ENCODE data around the gene EMP2. TPM values are rescaled to one million over a fixed set of nuclear protein-coding genes. Genes with fewer than 3 reads are reported as not detected.

The EMP2 gene
- total RNA-seq, 1 donor from 2014 or later = 14.6 TPM

DNA sequence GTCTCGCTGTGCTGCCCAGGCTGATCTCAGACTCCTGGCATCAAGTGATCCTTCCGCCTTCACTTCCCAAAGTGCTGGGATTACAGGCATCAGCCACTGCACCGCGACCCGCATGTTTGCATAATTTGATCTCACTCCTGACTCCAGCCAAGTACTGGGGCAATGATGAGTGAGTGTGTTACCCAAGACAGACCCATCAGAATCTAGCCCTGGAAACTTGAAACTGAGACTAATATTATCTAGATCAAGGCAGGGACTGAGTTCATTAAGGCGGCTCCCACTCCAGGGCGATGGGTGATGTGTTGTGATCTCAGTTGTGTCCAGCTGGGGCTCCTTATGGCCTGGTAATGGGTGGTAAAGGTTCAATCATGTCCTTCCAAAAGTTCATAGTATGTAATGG, 53.4 kb downstream of the EMP2 start:
- no peak overlapping the region for H3K4me3 Mint-ChIP-seq (ENCODE audit: unreplicated experiment)
- H3K27ac Mint-ChIP-seq (ENCODE audit: unreplicated experiment) = no peak overlapping the region
- no peaks in the 10 kb centered on the region for H3K9me3 Mint-ChIP-seq (ENCODE audit: low read depth)
- H3K36me3 Mint-ChIP-seq (ENCODE audit: low read depth) = peaks cover 2% of the 10 kb centered on the region
- H3K4me1 Mint-ChIP-seq (ENCODE audit: low read depth) = no peaks in the 10 kb centered on the region
- TF ChIP-seq, protein P1, sequence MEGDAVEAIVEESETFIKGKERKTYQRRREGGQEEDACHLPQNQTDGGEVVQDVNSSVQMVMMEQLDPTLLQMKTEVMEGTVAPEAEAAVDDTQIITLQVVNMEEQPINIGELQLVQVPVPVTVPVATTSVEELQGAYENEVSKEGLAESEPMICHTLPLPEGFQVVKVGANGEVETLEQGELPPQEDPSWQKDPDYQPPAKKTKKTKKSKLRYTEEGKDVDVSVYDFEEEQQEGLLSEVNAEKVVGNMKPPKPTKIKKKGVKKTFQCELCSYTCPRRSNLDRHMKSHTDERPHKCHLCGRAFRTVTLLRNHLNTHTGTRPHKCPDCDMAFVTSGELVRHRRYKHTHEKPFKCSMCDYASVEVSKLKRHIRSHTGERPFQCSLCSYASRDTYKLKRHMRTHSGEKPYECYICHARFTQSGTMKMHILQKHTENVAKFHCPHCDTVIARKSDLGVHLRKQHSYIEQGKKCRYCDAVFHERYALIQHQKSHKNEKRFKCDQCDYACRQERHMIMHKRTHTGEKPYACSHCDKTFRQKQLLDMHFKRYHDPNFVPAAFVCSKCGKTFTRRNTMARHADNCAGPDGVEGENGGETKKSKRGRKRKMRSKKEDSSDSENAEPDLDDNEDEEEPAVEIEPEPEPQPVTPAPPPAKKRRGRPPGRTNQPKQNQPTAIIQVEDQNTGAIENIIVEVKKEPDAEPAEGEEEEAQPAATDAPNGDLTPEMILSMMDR (IDR thresholded peaks at IDR 0.05) = no peak
- no peak for DNase-seq (ENCODE audit: low spot score)
- H3K27me3 Mint-ChIP-seq (ENCODE audit: low read depth) = no peaks in the 10 kb centered on the region

DNA sequence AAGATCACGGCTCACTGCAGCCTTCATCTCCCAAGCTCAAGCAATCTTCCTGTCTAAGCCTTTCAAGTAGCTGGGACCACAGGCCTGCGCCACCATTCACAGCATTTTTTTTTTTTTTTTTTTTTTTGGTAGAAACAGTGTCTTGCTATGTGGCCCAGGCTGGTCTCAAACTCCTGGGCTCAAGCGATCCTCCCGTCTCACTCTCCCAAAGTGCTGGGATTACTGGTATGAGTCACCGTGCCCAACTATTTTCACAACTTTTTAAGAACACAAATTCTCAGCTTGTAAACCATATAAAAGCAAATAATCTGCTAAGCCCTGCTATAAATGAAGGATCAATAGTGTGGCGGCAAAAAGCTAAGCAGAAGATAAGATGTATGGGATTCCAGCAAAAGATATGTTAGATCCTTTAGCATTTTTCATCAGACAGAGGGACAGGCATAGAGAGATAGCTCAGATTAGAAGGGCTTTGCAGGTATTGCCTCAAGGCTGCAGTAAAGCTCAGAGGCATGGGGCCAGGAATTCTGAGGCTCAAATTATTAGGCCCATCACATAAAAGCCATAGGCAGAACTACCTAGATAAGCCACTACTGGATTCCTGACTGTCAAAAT, 55.1 kb downstream of the EMP2 start:
- Mint-ChIP-seq H3K27ac (ENCODE audit: unreplicated experiment) (no peak overlapping the region), H3K9me3 (ENCODE audit: low read depth) (no peaks in the 10 kb centered on the region)

DNA sequence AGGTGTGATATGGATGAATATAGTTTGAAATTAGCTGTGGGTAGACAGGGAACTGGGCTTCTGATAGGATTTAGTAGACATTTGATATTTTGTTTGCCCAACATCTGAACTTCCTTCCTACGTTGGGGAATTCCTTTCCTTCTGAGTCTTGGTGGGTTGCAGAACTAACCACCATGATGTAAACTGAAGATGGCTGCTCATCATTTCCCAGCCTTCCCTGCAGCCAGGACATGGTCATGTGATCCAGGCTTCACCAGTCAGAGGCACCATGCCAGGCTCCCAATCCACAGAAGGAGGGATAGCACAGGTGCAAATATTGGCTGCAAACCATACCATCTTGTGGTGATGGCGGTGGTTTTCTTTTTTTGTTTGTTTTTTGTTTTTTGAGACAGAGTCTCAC, 57.4 kb downstream of the EMP2 start:
- Mint-ChIP-seq H3K27ac (ENCODE audit: unreplicated experiment) (no peak overlapping the region), H3K9me3 (ENCODE audit: low read depth) (no peaks in the 10 kb centered on the region), H3K4me1 (ENCODE audit: low read depth) (no peaks in the 10 kb centered on the region), H3K4me3 (ENCODE audit: unreplicated experiment) (no peak overlapping the region), H3K36me3 (ENCODE audit: low read depth) (no peaks in the 10 kb centered on the region), H3K27me3 (ENCODE audit: low read depth) (no peaks in the 10 kb centered on the region)
- TF ChIP-seq, protein P1 (IDR thresholded peaks at IDR 0.05) = no peak
- no peak for DNase-seq (ENCODE audit: low spot score)

More for the DNA sequence above, 55.1 kb downstream of the EMP2 start:
- Mint-ChIP-seq H3K4me3 (ENCODE audit: unreplicated experiment) (no peak overlapping the region), H3K4me1 (ENCODE audit: low read depth) (no peaks in the 10 kb centered on the region), H3K27me3 (ENCODE audit: low read depth) (no peaks in the 10 kb centered on the region), H3K36me3 (ENCODE audit: low read depth) (peaks cover 2% of the 10 kb centered on the region)
- no peak for DNase-seq (ENCODE audit: low spot score)
- TF ChIP-seq, protein P1 (IDR thresholded peaks at IDR 0.05) = no peak

DNA sequence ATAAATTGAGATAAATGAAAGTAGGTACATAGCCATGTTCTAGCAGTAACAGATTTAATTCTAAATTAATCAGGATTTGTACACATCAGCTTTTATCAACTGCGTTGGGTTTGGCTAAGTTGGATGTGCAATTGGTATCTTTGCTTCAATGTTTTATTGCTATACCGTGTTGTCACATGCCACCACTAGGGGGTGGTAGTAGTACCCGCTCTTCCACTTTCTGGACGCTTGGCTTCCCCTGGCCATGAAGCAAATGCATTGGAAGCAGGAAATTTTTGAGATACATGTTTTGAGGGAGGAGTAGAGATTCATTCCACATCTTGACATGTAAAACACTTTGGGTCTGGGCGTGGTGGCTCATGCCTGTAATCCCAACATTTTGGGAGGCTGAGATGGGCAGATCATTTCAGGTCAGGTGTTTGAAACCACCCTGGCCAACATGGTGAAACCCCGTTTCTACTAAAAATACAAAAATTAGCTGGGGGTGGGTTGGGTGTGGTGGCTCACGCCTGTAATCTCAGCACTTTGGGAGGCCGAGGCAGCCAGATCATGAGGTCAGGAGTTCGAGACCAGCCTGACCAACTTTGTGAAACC, 58.6 kb downstream of the EMP2 start:
- H3K36me3 Mint-ChIP-seq (ENCODE audit: low read depth) = no peaks in the 10 kb centered on the region
- no peak overlapping the region for H3K4me3 Mint-ChIP-seq (ENCODE audit: unreplicated experiment)
- no peaks in the 10 kb centered on the region for H3K27me3 Mint-ChIP-seq (ENCODE audit: low read depth)
- no peaks in the 10 kb centered on the region for H3K4me1 Mint-ChIP-seq (ENCODE audit: low read depth)
- no peak overlapping the region for H3K27ac Mint-ChIP-seq (ENCODE audit: unreplicated experiment)
- DNase-seq (ENCODE audit: low spot score) = no peak
- no peaks in the 10 kb centered on the region for H3K9me3 Mint-ChIP-seq (ENCODE audit: low read depth)
- TF ChIP-seq, protein P1 (IDR thresholded peaks at IDR 0.05) = peak; percentile 87

DNA sequence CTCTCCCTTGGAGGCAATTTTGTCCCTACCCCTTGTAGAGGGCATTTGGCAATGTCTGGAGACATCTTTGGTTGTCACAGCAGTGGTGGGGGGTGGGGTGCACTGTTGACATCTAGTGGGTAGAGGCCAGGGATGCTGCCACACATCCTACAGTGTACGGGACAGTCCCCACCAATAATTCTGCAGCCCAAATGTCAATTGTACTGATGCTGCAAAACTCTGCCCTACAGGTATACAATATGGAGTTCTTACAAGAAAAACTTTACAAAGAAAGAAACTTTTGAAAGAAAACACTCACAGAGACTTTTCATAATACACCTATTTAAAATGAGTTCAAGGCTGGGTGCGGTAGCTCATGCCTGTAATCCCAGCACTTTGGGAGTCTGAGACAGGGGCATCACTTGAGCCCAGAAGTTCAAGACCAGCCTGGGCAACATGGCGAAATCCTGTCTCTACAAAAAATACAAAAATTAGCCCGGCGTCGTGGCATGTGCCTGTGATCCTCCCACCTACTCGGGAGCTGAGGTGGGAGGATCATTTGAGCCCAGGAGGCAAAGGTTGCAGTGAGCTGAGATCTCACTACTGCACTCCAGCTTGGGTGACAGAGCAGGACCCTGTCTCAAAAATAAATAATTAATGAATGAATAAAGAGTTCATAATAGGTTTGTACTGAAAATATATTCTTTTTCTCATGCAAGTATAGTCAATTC, 59.4 kb downstream of the EMP2 start:
- Mint-ChIP-seq H3K4me3 (ENCODE audit: unreplicated experiment) (no peak overlapping the region), H3K9me3 (ENCODE audit: low read depth) (no peaks in the 10 kb centered on the region), H3K27me3 (ENCODE audit: low read depth) (no peaks in the 10 kb centered on the region), H3K4me1 (ENCODE audit: low read depth) (no peaks in the 10 kb centered on the region), H3K27ac (ENCODE audit: unreplicated experiment) (no peak overlapping the region), H3K36me3 (ENCODE audit: low read depth) (no peaks in the 10 kb centered on the region)
- TF ChIP-seq, protein P1 (IDR thresholded peaks at IDR 0.05) = no peak
- no peak for DNase-seq (ENCODE audit: low spot score)
